ENCODE results near the gene MRPS5. TPM values are rescaled to one million over a fixed set of nuclear protein-coding genes. Genes with fewer than 3 reads are reported as not detected.
"Not testable (repeated sequence)": the region's sequence is repeated elsewhere in the genome, so short reads cannot be mapped to it uniquely, and the experiment has no call there.

The MRPS5 gene
- total RNA-seq, 4 donors from 2014 or later: 41.9 to 55.4 (median 46.4) TPM

- Histone ChIP-seq H3K4me3 (no peak overlapping the region), H3K27ac (no peak overlapping the region), H3K4me1 (peaks cover 0 to 20% (median 0%) of the 10 kb centered on the region in 3 donors), H3K9me3 (no peaks in the 10 kb centered on the region), H3K36me3 (peaks cover 8 to 76% (median 33%) of the 10 kb centered on the region in 3 donors), H3K27me3 (no peaks in the 10 kb centered on the region)
- TF ChIP-seq CTCF (IDR thresholded peaks at IDR 0.05) (no peak), POLR2A (IDR thresholded peaks at IDR 0.05) (no peak)
- intact Hi-C loops (cut with DNase I): no loop called here
- no peak for DNase-seq
- WGBS, 2 donors: 95 to 96% methylated on average over 7 of the region's 7 CpGs
Measured at GRCh38 chr2:95113464-95113863, 8.1 kb downstream of the MRPS5 start.

- Histone ChIP-seq H3K27ac (no peak overlapping the region), H3K9me3 (no peaks in the 10 kb centered on the region), H3K4me1 (peaks cover 0 to 6% (median 0%) of the 10 kb centered on the region in 3 donors), H3K4me3 (no peak overlapping the region), H3K27me3 (no peaks in the 10 kb centered on the region), H3K36me3 (peaks cover 19 to 97% (median 54%) of the 10 kb centered on the region in 3 donors)
- TF ChIP-seq POLR2A (IDR thresholded peaks at IDR 0.05) (no peak), CTCF (IDR thresholded peaks at IDR 0.05) (no peak)
- no peak for DNase-seq
- intact Hi-C loops (cut with DNase I): no loop called here
Measured at GRCh38 chr2:95110395-95110794, 11.2 kb downstream of the MRPS5 start.

GRCh38 chr2:95109260-95109659 lies 12.3 kb downstream of the MRPS5 start:
- intact Hi-C loops (cut with DNase I): no loop called here
- no peak overlapping the region for H3K27ac ChIP-seq
- no peak for TF ChIP-seq CTCF (IDR thresholded peaks at IDR 0.05)
- no peak for TF ChIP-seq POLR2A (IDR thresholded peaks at IDR 0.05)
- H3K9me3 ChIP-seq: no peaks in the 10 kb centered on the region
- WGBS, 2 donors: 82% methylated on average over 6 of the region's 6 CpGs
- no peak overlapping the region for H3K4me3 ChIP-seq
- no peak for DNase-seq
- H3K4me1 ChIP-seq: no peaks in the 10 kb centered on the region
- H3K27me3 ChIP-seq: no peaks in the 10 kb centered on the region
- H3K36me3 ChIP-seq: peaks cover 19 to 100% (median 54%) of the 10 kb centered on the region in 3 donors

GRCh38 chr2:95106081-95106480 lies 15.5 kb downstream of the MRPS5 start:
- no peaks in the 10 kb centered on the region for H3K4me1 ChIP-seq
- DNase-seq: no peak
- H3K27ac ChIP-seq: peak overlapping the region in 1 of 4 donors; percentile 24
- H3K36me3 ChIP-seq: peaks cover 11 to 100% (median 53%) of the 10 kb centered on the region in 3 donors
- no peak overlapping the region for H3K4me3 ChIP-seq
- TF ChIP-seq POLR2A (IDR thresholded peaks at IDR 0.05): no peak
- intact Hi-C loops (cut with DNase I): no loop called here
- H3K27me3 ChIP-seq: no peaks in the 10 kb centered on the region
- 79 to 85% methylated on average over 2 of the region's 2 CpGs for WGBS, 2 donors
- no peaks in the 10 kb centered on the region for H3K9me3 ChIP-seq

- Histone ChIP-seq H3K27me3 (no peaks in the 10 kb centered on the region), H3K27ac (no peak overlapping the region), H3K36me3 (peaks cover 16 to 100% (median 58%) of the 10 kb centered on the region in 3 donors), H3K4me1 (no peaks in the 10 kb centered on the region), H3K4me3 (no peak overlapping the region), H3K9me3 (no peaks in the 10 kb centered on the region)
- no peak for TF ChIP-seq CTCF (IDR thresholded peaks at IDR 0.05)
- no peak for TF ChIP-seq POLR2A (IDR thresholded peaks at IDR 0.05)
- intact Hi-C loops (cut with DNase I): no loop called here
- 91 to 93% methylated on average over 8 of the region's 8 CpGs for WGBS, 2 donors
- no peak for DNase-seq
Measured at GRCh38 chr2:95104606-95105005, 17.0 kb downstream of the MRPS5 start.

GRCh38 chr2:95099910-95100309 lies 21.7 kb downstream of the MRPS5 start:
- H3K9me3 ChIP-seq: no peaks in the 10 kb centered on the region
- no peak for DNase-seq
- peaks cover 7 to 92% (median 30%) of the 10 kb centered on the region in 3 donors for H3K36me3 ChIP-seq
- H3K4me3 ChIP-seq: no peak overlapping the region
- H3K4me1 ChIP-seq: no peaks in the 10 kb centered on the region
- intact Hi-C loops (cut with DNase I): no loop called here
- H3K27me3 ChIP-seq: no peaks in the 10 kb centered on the region
- no peak overlapping the region for H3K27ac ChIP-seq
- WGBS, 2 donors: 92% methylated on average over 2 of the region's 2 CpGs
- no peak for TF ChIP-seq CTCF (IDR thresholded peaks at IDR 0.05)
- TF ChIP-seq POLR2A (IDR thresholded peaks at IDR 0.05): no peak

GRCh38 chr2:95098273-95098672 lies 23.3 kb downstream of the MRPS5 start:
- intact Hi-C loops (cut with DNase I): not testable (repeated sequence)
- H3K36me3 ChIP-seq: peaks cover 7 to 92% (median 26%) of the 10 kb centered on the region in 3 donors

More at GRCh38 chr2:95098273-95098672, 23.3 kb downstream of the MRPS5 start:
- H3K27me3 ChIP-seq, H3K4me1 ChIP-seq, H3K9me3 ChIP-seq, H3K27ac ChIP-seq, H3K4me3 ChIP-seq, DNase-seq: not testable (repeated sequence)
- WGBS, 2 donors: 90 to 100% methylated on average over 5 of the region's 5 CpGs
